ENCODE measurements around the gene ITGB3.
"Not testable (repeated sequence)": the region's sequence is repeated elsewhere in the genome, so short reads cannot be mapped to it uniquely, and the experiment has no call there.

DNA sequence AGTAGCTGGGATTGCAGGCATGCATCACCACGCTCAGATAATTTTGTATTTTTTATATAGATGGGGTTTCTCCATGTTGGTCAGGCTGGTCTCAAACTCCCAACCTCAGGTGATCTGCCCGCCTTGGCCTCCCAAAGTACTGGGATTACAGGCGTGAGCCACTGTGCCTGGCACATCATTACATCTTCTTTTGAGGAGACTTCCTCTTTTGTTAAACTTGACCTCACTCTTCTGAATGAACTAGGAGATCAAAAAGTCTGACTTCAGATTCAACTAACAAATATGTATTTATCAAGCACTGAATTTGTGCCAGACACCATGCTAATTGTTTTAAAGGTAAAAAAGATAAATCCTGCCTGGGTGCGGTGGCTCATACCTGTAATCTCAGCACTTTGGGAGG lies 36.8 kb upstream of the ITGB3 start:
- TF ChIP-seq, protein P1, sequence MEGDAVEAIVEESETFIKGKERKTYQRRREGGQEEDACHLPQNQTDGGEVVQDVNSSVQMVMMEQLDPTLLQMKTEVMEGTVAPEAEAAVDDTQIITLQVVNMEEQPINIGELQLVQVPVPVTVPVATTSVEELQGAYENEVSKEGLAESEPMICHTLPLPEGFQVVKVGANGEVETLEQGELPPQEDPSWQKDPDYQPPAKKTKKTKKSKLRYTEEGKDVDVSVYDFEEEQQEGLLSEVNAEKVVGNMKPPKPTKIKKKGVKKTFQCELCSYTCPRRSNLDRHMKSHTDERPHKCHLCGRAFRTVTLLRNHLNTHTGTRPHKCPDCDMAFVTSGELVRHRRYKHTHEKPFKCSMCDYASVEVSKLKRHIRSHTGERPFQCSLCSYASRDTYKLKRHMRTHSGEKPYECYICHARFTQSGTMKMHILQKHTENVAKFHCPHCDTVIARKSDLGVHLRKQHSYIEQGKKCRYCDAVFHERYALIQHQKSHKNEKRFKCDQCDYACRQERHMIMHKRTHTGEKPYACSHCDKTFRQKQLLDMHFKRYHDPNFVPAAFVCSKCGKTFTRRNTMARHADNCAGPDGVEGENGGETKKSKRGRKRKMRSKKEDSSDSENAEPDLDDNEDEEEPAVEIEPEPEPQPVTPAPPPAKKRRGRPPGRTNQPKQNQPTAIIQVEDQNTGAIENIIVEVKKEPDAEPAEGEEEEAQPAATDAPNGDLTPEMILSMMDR (conservative IDR thresholded peaks at IDR 0.05; ENCODE audit: low read depth, low read length) = not testable (repeated sequence)
- not testable (repeated sequence) for TF ChIP-seq SMC3 (IDR thresholded peaks at IDR 0.05; ENCODE audit: low read depth, low read length); CEBPB (IDR thresholded peaks at IDR 0.05; ENCODE audit: low read depth, low read length); RCOR1 (IDR thresholded peaks at IDR 0.05; ENCODE audit: insufficient replicate concordance, low read length); POLR2A (IDR thresholded peaks at IDR 0.05; ENCODE audit: low read depth, low read length); MAZ (IDR thresholded peaks at IDR 0.05; ENCODE audit: borderline replicate concordance, low read depth, low read length); RAD21 (IDR thresholded peaks at IDR 0.05; ENCODE audit: low read length); MXI1 (IDR thresholded peaks at IDR 0.05; ENCODE audit: borderline replicate concordance, low read depth, low read length); MAFK (IDR thresholded peaks at IDR 0.05; ENCODE audit: low read depth, low read length); BHLHE40 (IDR thresholded peaks at IDR 0.05; ENCODE audit: low read depth, low read length); CHD1 (IDR thresholded peaks at IDR 0.05; ENCODE audit: low read depth, low read length)
- TF ChIP-seq, protein P2, sequence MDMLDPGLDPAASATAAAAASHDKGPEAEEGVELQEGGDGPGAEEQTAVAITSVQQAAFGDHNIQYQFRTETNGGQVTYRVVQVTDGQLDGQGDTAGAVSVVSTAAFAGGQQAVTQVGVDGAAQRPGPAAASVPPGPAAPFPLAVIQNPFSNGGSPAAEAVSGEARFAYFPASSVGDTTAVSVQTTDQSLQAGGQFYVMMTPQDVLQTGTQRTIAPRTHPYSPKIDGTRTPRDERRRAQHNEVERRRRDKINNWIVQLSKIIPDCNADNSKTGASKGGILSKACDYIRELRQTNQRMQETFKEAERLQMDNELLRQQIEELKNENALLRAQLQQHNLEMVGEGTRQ (IDR thresholded peaks at IDR 0.05; ENCODE audit: low read depth, low read length) = not testable (repeated sequence)
- TF ChIP-seq, protein P3, sequence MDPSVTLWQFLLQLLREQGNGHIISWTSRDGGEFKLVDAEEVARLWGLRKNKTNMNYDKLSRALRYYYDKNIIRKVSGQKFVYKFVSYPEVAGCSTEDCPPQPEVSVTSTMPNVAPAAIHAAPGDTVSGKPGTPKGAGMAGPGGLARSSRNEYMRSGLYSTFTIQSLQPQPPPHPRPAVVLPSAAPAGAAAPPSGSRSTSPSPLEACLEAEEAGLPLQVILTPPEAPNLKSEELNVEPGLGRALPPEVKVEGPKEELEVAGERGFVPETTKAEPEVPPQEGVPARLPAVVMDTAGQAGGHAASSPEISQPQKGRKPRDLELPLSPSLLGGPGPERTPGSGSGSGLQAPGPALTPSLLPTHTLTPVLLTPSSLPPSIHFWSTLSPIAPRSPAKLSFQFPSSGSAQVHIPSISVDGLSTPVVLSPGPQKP (IDR thresholded peaks at IDR 0.05; ENCODE audit: borderline replicate concordance, low read depth, low read length) = not testable (repeated sequence)
